GM12872 (cell line): ENCODE data around the gene ITGB8.

Source experiments
- CTCF ChIP-seq: IDR thresholded peaks from 3 replicates; pipeline ENCODE4 v1.5.1; 2011; ENCODE audit warnings: low read depth, mild to moderate bottlenecking, low read length, moderate library complexity; ENCODE audit not compliant: insufficient read depth

Gene ITGB8

GRCh38 chr7:20450536-20450935, 119.8 kb downstream of the ITGB8 start:
- TF ChIP-seq CTCF = no peak

- TF ChIP-seq CTCF = no peak
These were observed 123.5 kb downstream of the ITGB8 start for GRCh38 chr7:20454202-20454601.

GRCh38 chr7:20456701-20457100, 126.0 kb downstream of the ITGB8 start:
- TF ChIP-seq CTCF = no peak

- no peak for TF ChIP-seq CTCF
These were observed 127.8 kb downstream of the ITGB8 start for GRCh38 chr7:20458521-20458920.

- no peak for TF ChIP-seq CTCF
These were observed 128.7 kb downstream of the ITGB8 start for GRCh38 chr7:20459419-20459818.

GRCh38 chr7:20464891-20465290, 134.2 kb downstream of the ITGB8 start:
- no peak for TF ChIP-seq CTCF
